Motor neuron (in vitro differentiated cells): Measurements from ENCODE around the gene KRTAP5-11. TPM values are rescaled to one million over a fixed set of nuclear protein-coding genes. Genes with fewer than 3 reads are reported as not detected.

ENCODE experiments used
- total RNA-seq, 8 experiments: library from RNA; unstranded; fragments of 300-600 nt; gene quantifications; 2 replicates each; pipeline versions ENCODE4 v1.2.3 to v1.2.4, GENCODE V29; 2022

KRTAP5-11 gene
- total RNA-seq, 8 experiments from 2014 or later: 0.76 TPM; not detected in 7

Other genes starting within 250 kb of the KRTAP5-11 start
- 100 to 1,000 TPM in 2 of 8 experiments, 10 to 100 TPM in 6; 15.3 to 155 (median 49.6) TPM for gene DHCR7, start 134.5 kb downstream of the KRTAP5-11 start, total RNA-seq
- 100 to 1,000 TPM in 1 of 8 experiments, 10 to 100 TPM in 7; 20.3 to 120 (median 37.1) TPM for gene NADSYN1, start 129.7 kb downstream of the KRTAP5-11 start, total RNA-seq
- under 1 TPM in 7 of 8 experiments, not detected in 1; 0.21 to 0.91 (median 0.27) TPM for gene KRTAP5-7, start 55.6 kb downstream of the KRTAP5-11 start, total RNA-seq
- gene KRTAP5-8, start 44.9 kb downstream of the KRTAP5-11 start, total RNA-seq: under 1 TPM in 7 of 8 experiments, not detected in 1; 0.11 to 0.81 (median 0.37) TPM
- gene KRTAP5-9, start 34.5 kb downstream of the KRTAP5-11 start, total RNA-seq: 1 to 10 TPM in 1 of 8 experiments, under 1 TPM in 3, not detected in 4; 0.36 to 1.2 (median 0.39) TPM
- under 1 TPM in 4 of 8 experiments, not detected in 4; 0.17 to 0.66 (median 0.32) TPM for gene KRTAP5-10, start 17.3 kb downstream of the KRTAP5-11 start, total RNA-seq